Testis (tissue), 3 donors: ENCODE measurements around the gene PSMC5. TPM values are rescaled to one million over a fixed set of nuclear protein-coding genes. Genes with fewer than 3 reads are reported as not detected.

Experiments used
- DNase-seq: peaks from one replicate; pipeline ENCODE4 v3.0.0-alpha.2; 2019
- H3K27ac ChIP-seq, 2 donors: fragments of 200-600 bp; sonication (generic); one replicate each; pipeline ENCODE4 v1.5.1; 2019
- H3K27me3 ChIP-seq: fragments of 200-600 bp; sonication (generic); one replicate; pipeline ENCODE4 v1.5.1; 2019
- H3K36me3 ChIP-seq: fragments of 200-600 bp; sonication (generic); one replicate; pipeline ENCODE4 v1.5.1; 2017; ENCODE audit warnings: low read depth; ENCODE audit errors: missing control alignments
- H3K4me1 ChIP-seq: fragments of 200-600 bp; sonication (generic); one replicate; pipeline ENCODE4 v1.5.1; 2019
- H3K4me3 ChIP-seq, 2 donors: fragments of 200-600 bp; sonication (generic); one replicate each; pipeline ENCODE4 v1.5.1; 2017 to 2019
- H3K9me3 ChIP-seq: fragments of 200-600 bp; sonication (generic); one replicate; pipeline ENCODE4 v1.5.1; 2017
- POLR2A ChIP-seq: fragments of 450-650 bp; IDR thresholded peaks from one replicate; pipeline ENCODE4 v1.6.1; 2017; ENCODE audit warnings: antibody characterized with exemption, mild to moderate bottlenecking, moderate library complexity
- WGBS, 2 donors: methylation state at CpG; one replicate each; pipeline ENCODE4 v1.1.5; 2018; 5-methylcytosine and 5-hydroxymethylcytosine counted together
- intact Hi-C: fragments of 100-400 bp; cut with DNase I; formaldehyde crosslinking; loops from one replicate; pipeline ENCODE4 v1.15.1; 2023; ENCODE audit warnings: low total_unique reads
- polyA plus RNA-seq: library from polyadenylated mRNA; stranded (reverse); fragments of 350-450 nt; fragmentation: Illumina TruSeq; extraction: RNeasy Lipid Tissue Mini Kit (QIAGEN cat#74804); gene quantifications from one replicate; pipeline ENCODE4 v1.2.3, GENCODE V29; 2014; ENCODE audit warnings: low read depth, low replicate concordance; ENCODE audit not compliant: insufficient read depth
- total RNA-seq, 2 donors: library from RNA; depleted of rRNA; stranded (reverse); fragments of >200 nt; gene quantifications; one replicate each; pipeline ENCODE4 v1.2.3, GENCODE V29; 2016
- TF ChIP-seq, protein P1 (sequence below), 3 experiments: fragments of 450-650 bp in 2 of 3; fragments of 200-600 bp in 1 of 3; sonication (generic) in 1 of 3; IDR thresholded peaks; one replicate each; pipeline ENCODE4 v1.5.1; 2016 to 2019; ENCODE audit warnings: antibody characterized with exemption in 3 of 3, mild to moderate bottlenecking in 2 of 3, moderate library complexity in 1 of 3

PSMC5 gene
- total and polyA plus RNA-seq, 3 donors from 2014 or later, result 121 to 269 (median 145) TPM

DNA sequence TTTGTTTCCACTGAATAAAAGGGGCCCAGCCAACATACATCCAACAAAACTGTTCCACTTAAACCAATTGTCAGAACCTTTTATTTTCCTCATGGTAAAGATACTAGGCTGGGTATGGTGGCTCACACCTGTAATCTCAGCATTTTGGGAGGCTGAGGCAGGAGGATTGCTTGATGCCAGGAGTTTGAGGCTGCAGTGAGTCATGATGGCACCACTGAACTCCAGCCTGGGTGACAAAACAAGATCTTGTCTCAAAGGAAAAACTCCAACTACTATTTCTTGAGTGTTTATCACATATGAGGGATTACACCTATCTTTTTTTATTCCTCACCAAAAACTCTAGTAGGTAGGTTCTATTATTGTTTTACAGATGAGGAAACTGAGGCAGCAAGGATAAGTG is 4.7 kb upstream of the PSMC5 start:
- H3K27me3 ChIP-seq, result no peaks in the 10 kb centered on the region
- no peaks in the 10 kb centered on the region for H3K9me3 ChIP-seq
- TF ChIP-seq POLR2A, result no peak
- TF ChIP-seq, protein P1, sequence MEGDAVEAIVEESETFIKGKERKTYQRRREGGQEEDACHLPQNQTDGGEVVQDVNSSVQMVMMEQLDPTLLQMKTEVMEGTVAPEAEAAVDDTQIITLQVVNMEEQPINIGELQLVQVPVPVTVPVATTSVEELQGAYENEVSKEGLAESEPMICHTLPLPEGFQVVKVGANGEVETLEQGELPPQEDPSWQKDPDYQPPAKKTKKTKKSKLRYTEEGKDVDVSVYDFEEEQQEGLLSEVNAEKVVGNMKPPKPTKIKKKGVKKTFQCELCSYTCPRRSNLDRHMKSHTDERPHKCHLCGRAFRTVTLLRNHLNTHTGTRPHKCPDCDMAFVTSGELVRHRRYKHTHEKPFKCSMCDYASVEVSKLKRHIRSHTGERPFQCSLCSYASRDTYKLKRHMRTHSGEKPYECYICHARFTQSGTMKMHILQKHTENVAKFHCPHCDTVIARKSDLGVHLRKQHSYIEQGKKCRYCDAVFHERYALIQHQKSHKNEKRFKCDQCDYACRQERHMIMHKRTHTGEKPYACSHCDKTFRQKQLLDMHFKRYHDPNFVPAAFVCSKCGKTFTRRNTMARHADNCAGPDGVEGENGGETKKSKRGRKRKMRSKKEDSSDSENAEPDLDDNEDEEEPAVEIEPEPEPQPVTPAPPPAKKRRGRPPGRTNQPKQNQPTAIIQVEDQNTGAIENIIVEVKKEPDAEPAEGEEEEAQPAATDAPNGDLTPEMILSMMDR (IDR thresholded peaks at IDR 0.05), result no peak
- no peak for DNase-seq
- H3K27ac ChIP-seq, result no peak overlapping the region
- H3K4me1 ChIP-seq, result no peaks in the 10 kb centered on the region
- H3K36me3 ChIP-seq, result no peaks in the 10 kb centered on the region
- H3K4me3 ChIP-seq, result no peak overlapping the region
- intact Hi-C loops, result loop anchor here (10.0 kb wide), 1 partner anchor 48 kb away; the partner anchor contains the start of genes CCDC47 and DDX42

GRCh38 chr17:63823659-63824331 is 3.4 kb upstream of the PSMC5 start:
- TF ChIP-seq, protein P1 (IDR thresholded peaks at IDR 0.05), result no peak
- TF ChIP-seq POLR2A, result no peak
- Histone ChIP-seq H3K4me3 (no peak overlapping the region), H3K27ac (no peak overlapping the region), H3K9me3 (no peaks in the 10 kb centered on the region), H3K36me3 (no peaks in the 10 kb centered on the region), H3K4me1 (peaks cover 8% of the 10 kb centered on the region), H3K27me3 (no peaks in the 10 kb centered on the region)
- intact Hi-C loops, result loop anchor here (10.0 kb wide), 1 partner anchor 49 kb away; the partner anchor contains the start of genes CCDC47 and DDX42
- DNase-seq, result no peak
- WGBS, 2 donors, result 93% methylated on average over 13 of the region's 13 CpGs

DNA sequence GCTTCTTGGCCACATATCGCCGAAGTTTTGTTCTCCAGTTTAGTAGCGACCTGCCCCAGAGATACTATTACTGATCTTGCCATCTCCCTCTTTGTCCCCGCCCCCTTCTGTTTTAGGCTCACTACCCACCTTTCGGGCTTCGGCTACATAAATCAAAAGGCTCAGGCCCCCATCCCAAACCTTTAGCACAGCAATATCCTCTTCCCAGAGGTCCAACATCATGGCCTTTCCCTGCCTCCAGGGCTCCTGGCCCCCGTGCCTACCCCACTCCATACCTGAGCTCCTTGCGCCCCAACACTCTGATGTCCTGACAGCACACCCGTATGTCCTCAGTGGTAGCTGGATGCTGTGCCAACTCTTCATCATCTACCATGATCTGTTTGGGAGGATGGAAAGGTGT is 2.9 kb upstream of the PSMC5 start:
- no peak overlapping the region for H3K27ac ChIP-seq
- DNase-seq, result no peak
- no peaks in the 10 kb centered on the region for H3K36me3 ChIP-seq

DNA sequence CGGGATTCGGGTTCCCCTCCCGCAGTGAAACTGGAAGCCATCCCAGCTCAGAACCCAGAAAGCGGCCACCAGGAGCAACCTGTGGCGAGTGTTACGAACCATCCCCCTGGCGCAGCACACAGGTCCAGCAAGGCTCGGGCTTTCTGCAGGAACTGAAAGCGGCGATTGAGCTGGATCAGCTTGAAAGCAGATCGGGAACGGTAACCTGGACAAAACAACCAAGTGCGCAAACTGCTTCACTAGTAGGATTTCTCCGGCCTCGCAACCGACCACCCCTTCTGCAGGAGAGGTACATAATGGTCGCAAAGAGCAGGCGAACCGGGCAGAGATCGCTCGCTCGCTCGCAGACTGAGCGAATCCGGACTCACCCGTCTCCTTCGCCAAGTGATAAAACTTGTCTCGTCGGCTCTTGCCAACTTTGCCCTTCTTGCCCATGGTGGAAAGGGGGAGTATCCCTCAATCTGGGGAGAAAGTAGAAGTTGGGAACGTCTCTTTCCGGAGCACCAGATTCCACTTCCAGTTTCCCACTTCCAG is 696 bp upstream of the PSMC5 start:
- peaks cover 8% of the 10 kb centered on the region for H3K4me1 ChIP-seq
- no peaks in the 10 kb centered on the region for H3K9me3 ChIP-seq
- peak overlapping the region; percentile 84 to 94 for H3K4me3 ChIP-seq
- WGBS, 2 donors, result 0 to 1% methylated on average over 31 of the region's 31 CpGs
- no peaks in the 10 kb centered on the region for H3K36me3 ChIP-seq
- no peak for TF ChIP-seq POLR2A
- TF ChIP-seq, protein P1 (IDR thresholded peaks at IDR 0.05), result no peak
- intact Hi-C loops, result loop anchor here (10.0 kb wide), 1 partner anchor 52 kb away; the partner anchor contains the start of genes CCDC47 and DDX42
- no peak for DNase-seq
- H3K27ac ChIP-seq, result peak overlapping the region; percentile 93 to 96
- no peaks in the 10 kb centered on the region for H3K27me3 ChIP-seq

More for the DNA sequence above, 2.9 kb upstream of the PSMC5 start:
- no peaks in the 10 kb centered on the region for H3K9me3 ChIP-seq
- peaks cover 8% of the 10 kb centered on the region for H3K4me1 ChIP-seq
- intact Hi-C loops, result loop anchor here (10.0 kb wide), 1 partner anchor 50 kb away; the partner anchor contains the start of genes CCDC47 and DDX42
- H3K4me3 ChIP-seq, result no peak overlapping the region
- no peaks in the 10 kb centered on the region for H3K27me3 ChIP-seq
- TF ChIP-seq, protein P1 (IDR thresholded peaks at IDR 0.05), result no peak
- no peak for TF ChIP-seq POLR2A
- 91 to 94% methylated on average over 9 of the region's 9 CpGs for WGBS, 2 donors
